ENCODE measurements around the gene GTF3C5.
A peak's percentile ranks its signal among the peaks of the same experiment; 100 is the strongest.

GTF3C5 gene

GRCh38 chr9:132986640-132987620 is 43.9 kb upstream of the GTF3C5 start:
- H2BK5ac ChIP-seq (ENCODE audit: low read length), result no peak overlapping the region

GRCh38 chr9:132988244-132989013 is 42.4 kb upstream of the GTF3C5 start:
- no peak overlapping the region for H2BK15ac ChIP-seq (ENCODE audit: low read length)
- no peaks in the 10 kb centered on the region for H3K36me3 ChIP-seq (replicated peaks in 1 of 2; ENCODE audit: control insufficient read depth in 2 of 2, insufficient read depth in 2 of 2, low read length in 2 of 2)
- H3K4ac ChIP-seq (ENCODE audit: low read length), result no peak overlapping the region
- H3K79me1 ChIP-seq (ENCODE audit: low read depth, low read length), result peaks cover 1% of the 10 kb centered on the region
- no peak overlapping the region for H2BK12ac ChIP-seq (ENCODE audit: low read length)
- H3K4me2 ChIP-seq (ENCODE audit: insufficient read depth, low read length, poor library complexity, severe bottlenecking), result no peak overlapping the region
- no peaks in the 10 kb centered on the region for H3K9me3 ChIP-seq (replicated peaks in 1 of 2; ENCODE audit: control insufficient read depth in 2 of 2, insufficient read depth in 1 of 2, low read depth in 1 of 2, low read length in 2 of 2)
- H3K18ac ChIP-seq (ENCODE audit: low read length), result peak overlapping the region; percentile 72
- no peak overlapping the region for H2BK5ac ChIP-seq (ENCODE audit: low read length)
- no peaks in the 10 kb centered on the region for H3K4me1 ChIP-seq (ENCODE audit: control insufficient read depth in 2 of 2, insufficient read depth in 1 of 2, low read depth in 1 of 2, low read length in 2 of 2)
- no peak overlapping the region for H2BK120ac ChIP-seq (ENCODE audit: low read depth, low read length)
- DNase-seq (ENCODE audit: low spot score), result no peak
- peak overlapping the region; percentile 48 for H3K23ac ChIP-seq (ENCODE audit: low read depth, low read length, poor library complexity)
- H4K91ac ChIP-seq (ENCODE audit: low read depth, low read length, poor library complexity), result no peak overlapping the region
- H3K14ac ChIP-seq (ENCODE audit: low read length), result no peak overlapping the region
- H2AFZ ChIP-seq (ENCODE audit: low read length), result no peak overlapping the region
- H3K4me3 ChIP-seq (ENCODE audit: low read length in 2 of 2), result no peak overlapping the region
- H2AK5ac ChIP-seq (ENCODE audit: low read depth, low read length), result peak overlapping the region; percentile 50
- no peak overlapping the region for H3K27ac ChIP-seq (replicated peaks; ENCODE audit: low read length)
- no CpG with 5 or more reads among the region's 14 CpGs for WGBS, 2 donors (ENCODE audit: extremely low coverage in 2 of 2, insufficient read length in 2 of 2, insufficient replicate concordance in 1 of 2)
- H4K8ac ChIP-seq (ENCODE audit: low read depth, low read length), result peak overlapping the region; percentile 83
- no peak overlapping the region for H3K9ac ChIP-seq (ENCODE audit: low read depth, low read length, poor library complexity)
- peaks cover 0 to 63% (median 2%) of the 10 kb centered on the region in 3 experiments for H3K27me3 ChIP-seq (ENCODE audit: control insufficient read depth in 3 of 3, insufficient read depth in 3 of 3, low read depth in 1 of 3, low read length in 3 of 3)

More at GRCh38 chr9:132986640-132987620, 43.9 kb upstream of the GTF3C5 start:
- Histone ChIP-seq H3K27me3 (ENCODE audit: control insufficient read depth in 3 of 3, insufficient read depth in 3 of 3, low read depth in 1 of 3, low read length in 3 of 3) (peaks cover 0 to 68% (median 2%) of the 10 kb centered on the region in 3 experiments), H3K4me2 (ENCODE audit: insufficient read depth, low read length, poor library complexity, severe bottlenecking) (no peak overlapping the region), H3K4me3 (ENCODE audit: low read length in 2 of 2) (no peak overlapping the region), H3K36me3 (replicated peaks in 1 of 2; ENCODE audit: control insufficient read depth in 2 of 2, insufficient read depth in 2 of 2, low read length in 2 of 2) (no peaks in the 10 kb centered on the region), H3K4me1 (ENCODE audit: control insufficient read depth in 2 of 2, insufficient read depth in 1 of 2, low read depth in 1 of 2, low read length in 2 of 2) (no peaks in the 10 kb centered on the region), H3K18ac (ENCODE audit: low read length) (no peak overlapping the region), H2AFZ (ENCODE audit: low read length) (no peak overlapping the region), H3K23ac (ENCODE audit: low read depth, low read length, poor library complexity) (peak overlapping the region; percentile 25), H3K79me1 (ENCODE audit: low read depth, low read length) (peaks cover 1% of the 10 kb centered on the region), H3K27ac (replicated peaks; ENCODE audit: low read length) (no peak overlapping the region), H4K91ac (ENCODE audit: low read depth, low read length, poor library complexity) (no peak overlapping the region), H2BK15ac (ENCODE audit: low read length) (no peak overlapping the region), H2AK5ac (ENCODE audit: low read depth, low read length) (peak overlapping the region; percentile 58), H4K8ac (ENCODE audit: low read depth, low read length) (no peak overlapping the region), H2BK120ac (ENCODE audit: low read depth, low read length) (no peak overlapping the region), H3K9me3 (replicated peaks in 1 of 2; ENCODE audit: control insufficient read depth in 2 of 2, insufficient read depth in 1 of 2, low read depth in 1 of 2, low read length in 2 of 2) (no peaks in the 10 kb centered on the region), H3K14ac (ENCODE audit: low read length) (no peak overlapping the region), H3K9ac (ENCODE audit: low read depth, low read length, poor library complexity) (peak overlapping the region; percentile 12), H2BK12ac (ENCODE audit: low read length) (no peak overlapping the region), H3K4ac (ENCODE audit: low read length) (no peak overlapping the region)
- WGBS, 2 donors (ENCODE audit: extremely low coverage in 2 of 2, insufficient read length in 2 of 2, insufficient replicate concordance in 1 of 2), result no CpG with 5 or more reads among the region's 26 CpGs
- DNase-seq (ENCODE audit: low spot score), result no peak

GRCh38 chr9:132989014-132989310 is 41.8 kb upstream of the GTF3C5 start:
- WGBS, 2 donors (ENCODE audit: extremely low coverage in 2 of 2, insufficient read length in 2 of 2, insufficient replicate concordance in 1 of 2), result no CpG with 5 or more reads among the region's 13 CpGs
- Histone ChIP-seq H4K8ac (ENCODE audit: low read depth, low read length) (peak overlapping the region; percentile 83), H2BK5ac (ENCODE audit: low read length) (no peak overlapping the region), H3K4me2 (ENCODE audit: insufficient read depth, low read length, poor library complexity, severe bottlenecking) (no peak overlapping the region), H3K9ac (ENCODE audit: low read depth, low read length, poor library complexity) (no peak overlapping the region), H2AK5ac (ENCODE audit: low read depth, low read length) (no peak overlapping the region), H3K36me3 (replicated peaks in 1 of 2; ENCODE audit: control insufficient read depth in 2 of 2, insufficient read depth in 2 of 2, low read length in 2 of 2) (no peaks in the 10 kb centered on the region), H3K27me3 (ENCODE audit: control insufficient read depth in 3 of 3, insufficient read depth in 3 of 3, low read depth in 1 of 3, low read length in 3 of 3) (peaks cover 0 to 62% (median 0%) of the 10 kb centered on the region in 3 experiments), H3K23ac (ENCODE audit: low read depth, low read length, poor library complexity) (peak overlapping the region; percentile 48), H3K9me3 (replicated peaks in 1 of 2; ENCODE audit: control insufficient read depth in 2 of 2, insufficient read depth in 1 of 2, low read depth in 1 of 2, low read length in 2 of 2) (no peaks in the 10 kb centered on the region), H3K27ac (replicated peaks; ENCODE audit: low read length) (no peak overlapping the region), H2BK120ac (ENCODE audit: low read depth, low read length) (no peak overlapping the region), H3K79me1 (ENCODE audit: low read depth, low read length) (peaks cover 1% of the 10 kb centered on the region), H2BK15ac (ENCODE audit: low read length) (no peak overlapping the region), H4K91ac (ENCODE audit: low read depth, low read length, poor library complexity) (no peak overlapping the region), H3K4me1 (ENCODE audit: control insufficient read depth in 2 of 2, insufficient read depth in 1 of 2, low read depth in 1 of 2, low read length in 2 of 2) (no peaks in the 10 kb centered on the region), H3K18ac (ENCODE audit: low read length) (peak overlapping the region; percentile 25), H3K4ac (ENCODE audit: low read length) (no peak overlapping the region), H2BK12ac (ENCODE audit: low read length) (no peak overlapping the region), H3K14ac (ENCODE audit: low read length) (no peak overlapping the region), H2AFZ (ENCODE audit: low read length) (no peak overlapping the region), H3K4me3 (ENCODE audit: low read length in 2 of 2) (peak overlapping the region in 1 of 2 donors; percentile 6)
- DNase-seq (ENCODE audit: low spot score), result no peak

Data from neuronal stem cell (in vitro differentiated cells).